K562 (cell line): ENCODE data around the gene NLRP6. TPM values are rescaled to one million over a fixed set of nuclear protein-coding genes. Genes with fewer than 3 reads are reported as not detected.

ENCODE experiments used
- ATF3 ChIP-seq, 2 experiments: fragments of 450-650 bp in 1 of 2; sonication (generic) in 1 of 2; formaldehyde crosslinking in 1 of 2; IDR thresholded peaks in 1 of 2; conservative IDR thresholded peaks in 1 of 2; 2 replicates each; pipeline versions ENCODE4 v1.6.1 to v1.8.1; 2016 to 2023; ENCODE audit warnings: mild to moderate bottlenecking in 2 of 2, moderate library complexity in 2 of 2, inconsistent platforms in 1 of 2, missing genetic modification reagents in 1 of 2
- ATF7 ChIP-seq: fragments of 450-650 bp; IDR thresholded peaks from 2 replicates; pipeline ENCODE4 v1.7.1; 2014; ENCODE audit warnings: mild to moderate bottlenecking, moderate library complexity
- CC2D1A ChIP-seq: fragments of 450-650 bp; IDR thresholded peaks from 2 replicates; pipeline ENCODE4 v1.6.1; 2017; ENCODE audit warnings: mild to moderate bottlenecking
- CSDE1 ChIP-seq, 2 experiments: fragments of 450-650 bp; IDR thresholded peaks; 2 replicates each; pipeline ENCODE4 v1.6.1; 2016; ENCODE audit warnings: mild to moderate bottlenecking in 1 of 2
- ELF2 ChIP-seq: fragments of 250-450 bp; sonication (Bioruptor Pico); IDR thresholded peaks from 2 replicates; pipeline ENCODE4 v1.5.0; 2021; ENCODE audit warnings: mild to moderate bottlenecking
- GMEB1 ChIP-seq: fragments of 250-450 bp; sonication (Bioruptor Pico); IDR thresholded peaks from 2 replicates; pipeline ENCODE4 v1.4.0; 2020; ENCODE audit warnings: mild to moderate bottlenecking
- HLTF ChIP-seq: fragments of 450-650 bp; IDR thresholded peaks from 2 replicates; pipeline ENCODE4 v1.6.1; 2016
- POLR2B ChIP-seq: fragments of 450-650 bp; IDR thresholded peaks from 2 replicates; pipeline ENCODE4 v1.6.1; 2018; ENCODE audit warnings: low read depth; ENCODE audit not compliant: partially characterized antibody
- RREB1 ChIP-seq: fragments of 250-450 bp; sonication (Bioruptor Pico); IDR thresholded peaks from 2 replicates; pipeline ENCODE4 v1.4.0; 2020
- TAF1 ChIP-seq: IDR thresholded peaks from 2 replicates; pipeline ENCODE4 v1.6.1; 2011; ENCODE audit warnings: mild to moderate bottlenecking, low read length, moderate library complexity; ENCODE audit not compliant: insufficient read depth, control insufficient read depth, severe bottlenecking; ENCODE audit errors: extremely low read depth
- UBTF ChIP-seq, 2 experiments: IDR thresholded peaks; 2 replicates each; pipeline ENCODE4 v1.6.1; 2012; ENCODE audit warnings: improper control_type of control experiment in 2 of 2, low read depth in 2 of 2, low read length in 2 of 2, borderline replicate concordance in 1 of 2
- XRCC5 ChIP-seq: fragments of 200-400 bp; formaldehyde crosslinking; IDR thresholded peaks from 2 replicates; pipeline ENCODE4 v1.6.1; 2017; ENCODE audit warnings: low read depth, mild to moderate bottlenecking, low read length
- ZNF146 ChIP-seq: IDR thresholded peaks from one replicate; pipeline ENCODE4 v1.6.1; 2018; ENCODE audit warnings: missing compliant biosample characterization; ENCODE audit not compliant: unreplicated experiment
- ZNF175 ChIP-seq: fragments of 200-800 bp; sonication (Bioruptor generic); IDR thresholded peaks from 2 replicates; pipeline ENCODE4 v1.6.1; 2016; ENCODE audit warnings: low read depth, mild to moderate bottlenecking, missing genetic modification characterization, missing compliant biosample characterization
- ZNF696 ChIP-seq: fragments of 250-450 bp; sonication (Bioruptor Pico); conservative IDR thresholded peaks from 2 replicates; pipeline ENCODE4 v1.4.0; 2020; ENCODE audit warnings: mild to moderate bottlenecking, moderate library complexity
- ZNF76 ChIP-seq: fragments of 250-450 bp; sonication (Bioruptor Pico); IDR thresholded peaks from 2 replicates; pipeline ENCODE4 v1.4.0; 2020; ENCODE audit warnings: mild to moderate bottlenecking, moderate library complexity, borderline replicate concordance
- polyA plus RNA-seq, 8 experiments: library from polyadenylated mRNA; depleted of rRNA in 4 of 8; stranded (reverse) in 5 of 8; unstranded in 3 of 8; fragments of >200 nt; fragmentation: Nextera tagmentation in 2 of 8; fragmentation: Illumina TruSeq in 1 of 8; extraction: Ambion mirVana in 2 of 8; extraction: Trizol in 1 of 8; gene quantifications; 2 replicates each; pipeline versions ENCODE4 v1.2.1 to v1.2.3, GENCODE V29; 2011 to 2014; ENCODE audit warnings: inconsistent platforms in 1 of 8, missing spikeins in 1 of 8
- total RNA-seq, 7 experiments: library from RNA; depleted of rRNA in 6 of 7; stranded (reverse); fragments of >200 nt in 6 of 7; fragmentation: Illumina TruSeq in 2 of 7; extraction: Trizol in 2 of 7; gene quantifications; 2 replicates each; pipeline versions ENCODE4 v1.2.1 to v1.2.3, GENCODE V29; 2011 to 2021; ENCODE audit warnings: low replicate concordance in 1 of 7

Gene NLRP6
- total and polyA plus RNA-seq, 9 of the 15 experiments (the other 6 are each of a cell fraction or from before 2014, with no cell fraction given) = 0.03 to 0.18 (median 0.15) TPM; not detected in 5

GRCh38 chr11:326842-327580, 48.8 kb downstream of the NLRP6 start (continued):
- TF ChIP-seq RREB1 (CRISPR knock-in tag) (peak; percentile 51; the same call in 1 of the 2 replicates), ATF3 (IDR thresholded peaks at IDR 0.05) (peak; percentile 97), ATF3 (CRISPR knock-in tag; conservative IDR thresholded peaks at IDR 0.05) (no peak), ZNF175 (CRISPR knock-in tag) (peak; percentile 65), ZNF146 (no peak), ATF7 (peak; percentile 98), CC2D1A (0 out of 2 replicates have a peak, but pooled peaks have one; percentile 24), TAF1 (peak; percentile 25), UBTF (IDR thresholded peaks at IDR 0.05; ENCODE audit: borderline replicate concordance in 1 of 2, low read depth in 2 of 2, low read length in 2 of 2) (0 out of 4 replicates have a peak, but pooled peaks of 1 of the 2 experiments have one; percentile 43), ZNF76 (CRISPR knock-in tag) (0 out of 2 replicates have a peak, but pooled peaks have one; percentile 17), CSDE1 (IDR thresholded peaks at IDR 0.05) (no peak), GMEB1 (CRISPR knock-in tag) (peak; percentile 9; the same call in 1 of the 2 replicates), HLTF (0 out of 2 replicates have a peak, but pooled peaks have one; percentile 58), XRCC5 (no peak), POLR2B (peak; percentile 31), ZNF696 (CRISPR knock-in tag) (no peak), ELF2 (CRISPR knock-in tag) (0 out of 2 replicates have a peak, but pooled peaks have one; percentile 50)
